Hindlimb muscle (tissue), 1 donor: Measurements from ENCODE around the gene GPHN. TPM values are rescaled to one million over a fixed set of nuclear protein-coding genes. Genes with fewer than 3 reads are reported as not detected.
"Not testable (repeated sequence)": the region's sequence is repeated elsewhere in the genome, so short reads cannot be mapped to it uniquely, and the experiment has no call there.

Experiments used
- DNase-seq: peaks from one replicate; pipeline ENCODE4 v3.0.0-alpha.2; 2013
- polyA plus RNA-seq: library from polyadenylated mRNA; unstranded; fragments of 120-200 nt; gene quantifications from one replicate; pipeline ENCODE4 v1.2.1, GENCODE V29; 2013; ENCODE audit not compliant: insufficient read length

The GPHN gene
- polyA plus RNA-seq, 1 donor: 12.4 TPM

DNA sequence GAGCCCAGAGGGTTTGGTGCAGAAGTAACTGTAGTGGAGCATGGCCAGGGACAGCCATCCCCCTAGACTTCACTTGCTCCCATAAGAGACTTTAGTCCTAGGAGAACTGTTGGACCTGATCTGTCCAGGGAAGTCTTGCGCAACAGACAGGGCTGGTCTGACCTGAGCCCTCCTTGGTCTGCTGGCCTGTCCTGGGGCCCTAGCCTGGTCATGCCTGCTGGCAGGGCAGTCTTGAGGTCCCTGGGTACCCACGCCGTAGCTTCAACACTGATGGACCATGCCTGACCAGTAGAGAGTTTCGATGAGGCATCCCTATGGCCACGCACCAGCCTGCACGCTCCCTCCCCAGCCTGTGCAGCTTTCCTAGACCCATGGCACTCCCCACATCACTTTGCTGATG lies 305.7 kb downstream of the GPHN start:
- DNase-seq: no peak

DNA sequence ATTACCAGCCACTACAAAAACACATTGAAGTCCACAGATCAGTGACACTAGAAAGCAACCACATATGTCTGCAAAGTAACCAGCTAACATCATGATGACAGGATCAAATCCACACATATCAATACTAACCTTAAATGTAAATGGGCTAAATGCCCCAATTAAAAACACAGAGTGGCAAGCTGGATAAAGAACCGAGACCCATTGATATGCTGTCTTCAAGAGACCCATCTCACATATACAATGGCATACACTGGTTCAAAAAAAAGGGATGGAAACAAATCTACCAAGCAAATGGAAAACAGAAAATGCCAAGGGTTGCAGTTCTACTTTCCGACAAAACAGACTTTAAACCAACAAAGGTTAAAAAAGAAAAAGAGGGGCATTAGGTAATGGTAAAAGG lies 307.7 kb downstream of the GPHN start:
- no peak for DNase-seq

DNA sequence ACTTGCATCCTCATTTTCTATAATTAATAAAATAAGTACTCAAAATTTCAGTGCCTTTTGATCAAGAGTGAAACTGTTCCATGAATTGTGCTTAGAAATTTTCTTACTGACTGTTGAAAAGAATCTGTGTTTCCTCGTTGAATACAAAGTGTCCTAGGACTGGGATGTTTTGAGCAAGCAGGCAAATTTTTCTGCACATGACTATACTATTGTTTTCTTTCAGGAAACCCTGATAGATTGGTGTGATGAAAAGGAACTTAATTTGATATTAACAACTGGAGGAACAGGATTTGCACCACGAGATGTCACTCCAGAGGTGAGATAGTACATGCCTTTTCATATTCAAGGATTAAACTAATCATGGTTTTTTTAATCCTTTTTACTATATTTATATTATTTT lies 316.3 kb downstream of the GPHN start:
- DNase-seq: no peak

DNA sequence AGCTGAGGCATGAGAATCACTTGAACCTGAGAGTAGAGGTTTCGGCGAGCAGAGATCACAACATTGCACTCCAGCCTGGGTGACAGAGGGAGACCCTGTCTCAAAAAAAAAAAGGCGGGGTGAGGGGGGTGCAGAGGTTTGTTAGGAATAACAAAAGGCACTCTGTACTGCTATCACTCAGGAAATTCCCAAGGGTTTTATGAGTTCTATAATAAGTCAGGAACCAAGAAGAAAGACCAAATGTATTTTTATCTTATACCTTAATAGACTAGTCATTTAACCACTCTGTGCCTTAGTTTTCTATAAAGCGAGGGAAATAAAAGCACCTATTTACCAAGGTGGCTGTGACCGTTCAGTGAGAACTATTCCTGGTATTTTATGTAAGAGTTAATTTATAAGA lies 319.2 kb downstream of the GPHN start:
- no peak for DNase-seq

DNA sequence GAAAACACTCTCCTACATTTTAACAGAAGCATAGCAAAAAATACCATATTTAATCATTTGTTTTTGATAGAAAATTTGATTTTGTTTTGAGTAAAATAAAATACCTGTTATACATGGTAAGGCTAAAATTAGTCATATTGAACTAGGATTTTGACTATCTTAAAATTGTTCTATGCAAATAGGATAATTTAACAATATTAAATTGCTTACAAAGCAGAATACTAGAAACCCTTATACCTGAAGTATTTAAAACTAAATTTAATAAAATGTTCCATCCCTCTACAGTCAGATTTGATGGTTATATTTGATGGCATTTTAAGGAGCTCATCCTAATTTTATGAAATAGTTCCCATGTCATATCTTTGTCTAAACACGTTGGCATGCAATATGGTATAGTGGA lies 323.2 kb downstream of the GPHN start:
- DNase-seq: no peak

DNA sequence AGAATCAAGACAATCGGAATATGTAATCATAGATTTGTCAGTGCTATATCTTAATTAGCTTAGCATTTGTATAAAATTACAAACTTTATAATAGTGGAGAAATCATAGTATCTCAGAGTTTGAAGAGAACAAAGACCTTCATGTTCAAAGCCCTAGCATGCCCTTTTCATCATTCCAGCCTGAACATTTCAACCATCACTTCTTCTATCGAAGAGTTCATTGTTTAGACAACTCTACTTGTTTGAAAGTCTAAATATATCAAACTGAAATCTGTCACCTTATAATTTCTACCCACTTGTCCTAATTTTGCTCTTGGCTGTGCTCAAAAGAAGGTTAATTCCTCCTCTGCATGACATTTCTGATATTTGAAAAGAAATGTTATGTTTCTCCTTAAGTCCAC lies 325.9 kb downstream of the GPHN start:
- no peak for DNase-seq

DNA sequence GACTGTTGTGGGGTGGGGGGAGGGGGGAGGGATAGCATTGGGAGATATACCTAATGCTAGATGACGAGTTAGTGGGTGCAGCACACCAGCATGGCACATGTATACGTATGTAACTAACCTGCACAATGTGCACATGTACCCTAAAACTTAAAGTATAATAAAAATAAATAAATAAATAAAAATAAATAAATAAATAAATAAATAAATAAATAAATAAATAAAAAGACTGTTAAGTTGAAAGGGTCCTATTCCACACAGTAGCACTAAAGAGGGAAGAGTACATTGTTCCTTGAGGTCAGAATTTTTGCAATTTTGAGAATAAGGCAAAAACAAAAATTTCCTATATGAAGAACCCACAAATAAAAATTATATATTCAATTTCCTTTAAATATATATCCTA lies 329.5 kb downstream of the GPHN start:
- not testable (repeated sequence) for DNase-seq

DNA sequence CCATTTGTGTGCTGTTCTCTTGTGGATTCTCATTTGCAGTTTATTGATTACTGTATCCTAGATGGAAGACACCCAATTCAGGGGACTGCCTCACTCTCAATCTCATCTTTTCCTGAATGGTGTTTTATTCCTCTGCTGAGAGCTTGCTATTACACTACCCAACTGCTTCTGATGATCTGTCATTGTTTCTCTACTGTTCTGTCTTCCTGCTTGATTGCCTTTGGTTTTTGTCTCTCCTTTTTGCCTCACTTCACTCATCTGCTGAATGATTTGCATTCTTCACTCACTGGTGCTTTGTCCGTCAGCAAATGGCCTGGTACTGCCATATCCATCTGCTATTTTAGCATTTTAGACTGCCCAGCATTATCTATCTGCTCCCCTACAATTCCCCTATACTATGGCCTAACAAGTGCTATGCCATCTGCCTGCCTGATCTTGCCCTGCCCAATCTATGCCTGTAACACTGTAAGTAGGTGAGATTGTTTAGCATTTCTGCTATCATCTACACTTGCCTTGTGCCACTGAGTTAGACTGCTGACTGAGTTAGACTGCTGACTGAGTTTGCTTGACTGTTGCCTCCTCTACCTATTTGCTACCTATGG lies 335.1 kb downstream of the GPHN start:
- DNase-seq: no peak

DNA sequence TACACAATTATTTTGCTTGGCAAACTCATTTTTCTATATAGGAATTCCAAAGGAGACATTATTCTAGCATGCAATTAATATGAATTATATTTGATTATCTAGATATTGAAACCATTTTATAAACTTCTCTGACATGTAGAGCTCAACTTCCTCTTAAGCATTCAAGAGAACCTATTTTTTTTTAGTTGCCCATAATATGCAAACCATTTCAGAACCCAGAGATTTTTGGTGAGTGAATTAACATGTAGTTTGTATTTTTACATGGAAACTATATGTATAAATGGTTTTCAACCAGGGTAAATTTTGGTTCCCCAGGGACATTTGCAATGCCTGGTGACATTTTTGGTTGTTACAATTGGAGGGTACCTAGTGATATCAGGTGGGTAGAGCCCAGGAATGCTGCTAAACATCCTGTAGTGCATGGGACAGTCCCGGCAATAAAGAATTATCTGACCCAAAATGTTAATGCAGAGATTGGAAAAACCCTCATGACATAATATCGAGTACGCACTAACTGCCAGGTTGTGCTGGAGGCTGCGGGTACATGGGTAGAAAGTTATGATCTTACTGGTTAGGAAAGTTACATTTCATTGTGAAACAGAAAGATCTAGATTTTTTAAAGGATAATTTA lies 342.4 kb downstream of the GPHN start:
- no peak for DNase-seq

DNA sequence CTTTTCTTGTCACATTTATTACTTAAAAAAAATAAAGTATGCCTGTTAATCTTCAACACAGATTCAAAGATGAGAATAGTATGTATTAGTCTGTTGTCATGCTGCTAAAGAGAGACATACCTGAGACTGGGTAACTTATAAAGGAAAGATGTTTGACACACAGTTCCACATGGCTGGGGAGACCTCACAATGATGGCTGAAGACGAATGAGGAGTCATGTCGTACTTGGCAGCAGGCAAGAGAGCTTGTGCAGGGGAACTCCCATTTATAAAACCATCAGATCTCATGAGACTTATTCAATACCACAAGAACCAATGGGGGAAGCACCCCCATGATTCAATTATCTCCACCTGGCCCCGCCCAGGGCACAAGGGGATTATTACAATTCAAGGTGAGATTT lies 345.4 kb downstream of the GPHN start:
- no peak for DNase-seq

DNA sequence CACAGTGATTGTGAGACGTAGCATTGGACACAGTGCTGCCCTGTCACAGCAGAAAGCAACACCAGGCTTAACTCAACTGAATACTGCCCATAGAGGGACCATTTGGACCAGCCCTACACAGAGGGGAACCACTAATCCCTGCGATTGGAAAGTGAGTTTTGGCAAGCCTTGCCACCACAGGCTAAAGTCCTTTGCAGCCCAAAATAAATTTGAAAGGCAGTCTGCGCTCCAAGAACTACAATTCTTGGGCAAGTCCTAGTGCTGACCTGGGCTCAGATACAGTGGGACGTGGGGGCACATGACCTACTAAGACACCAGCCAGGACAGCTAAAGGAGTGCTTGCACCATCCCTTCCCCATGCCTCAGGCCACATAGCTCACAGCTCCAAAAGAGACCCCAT lies 349.9 kb downstream of the GPHN start:
- no peak for DNase-seq

DNA sequence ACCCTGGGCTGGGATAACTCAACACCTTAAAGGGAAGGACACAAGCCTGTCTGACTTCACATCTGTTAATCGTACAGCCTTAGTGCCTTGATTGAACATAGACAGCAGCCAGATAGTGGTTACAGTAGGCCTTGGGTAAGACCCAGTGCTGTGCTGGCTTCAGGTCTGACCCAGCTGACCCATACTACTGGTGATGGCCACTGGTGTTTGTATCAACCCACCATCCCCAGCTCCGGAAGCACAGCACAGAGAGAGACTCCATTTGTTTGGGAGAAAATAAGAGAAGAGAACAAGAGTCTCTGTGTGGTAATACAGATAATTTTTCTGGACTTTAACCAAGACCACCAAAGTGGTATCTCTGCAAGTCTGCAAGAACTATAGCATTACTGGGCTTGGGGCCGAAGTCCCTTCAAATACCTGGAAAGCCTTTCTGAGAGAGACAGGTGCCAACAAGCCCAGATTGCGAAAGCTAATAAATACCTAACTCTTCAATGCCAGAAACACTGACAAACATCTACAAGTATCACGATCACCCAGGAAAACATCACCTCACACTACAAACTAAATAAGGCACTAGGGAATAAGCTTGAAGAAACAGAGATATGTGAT lies 351.2 kb downstream of the GPHN start:
- no peak for DNase-seq

DNA sequence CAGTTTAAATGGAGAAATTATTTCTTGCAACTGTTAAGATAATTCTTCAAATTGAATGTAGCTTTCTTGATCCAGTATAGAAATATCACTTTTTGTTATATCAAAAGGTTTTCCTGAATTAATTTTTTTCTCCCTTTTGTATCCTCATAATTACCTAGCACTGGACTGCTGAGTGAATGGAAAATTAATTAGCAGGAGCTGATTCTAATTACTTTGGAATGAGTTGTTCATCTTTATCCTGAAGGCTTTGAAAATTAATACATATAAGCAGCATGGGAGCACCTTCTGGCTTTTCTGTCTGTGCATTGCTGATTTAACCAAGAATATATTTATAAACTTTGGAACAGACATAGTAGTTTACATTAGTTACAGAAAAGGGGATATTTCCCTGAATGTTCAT lies 373.6 kb downstream of the GPHN start:
- no peak for DNase-seq

DNA sequence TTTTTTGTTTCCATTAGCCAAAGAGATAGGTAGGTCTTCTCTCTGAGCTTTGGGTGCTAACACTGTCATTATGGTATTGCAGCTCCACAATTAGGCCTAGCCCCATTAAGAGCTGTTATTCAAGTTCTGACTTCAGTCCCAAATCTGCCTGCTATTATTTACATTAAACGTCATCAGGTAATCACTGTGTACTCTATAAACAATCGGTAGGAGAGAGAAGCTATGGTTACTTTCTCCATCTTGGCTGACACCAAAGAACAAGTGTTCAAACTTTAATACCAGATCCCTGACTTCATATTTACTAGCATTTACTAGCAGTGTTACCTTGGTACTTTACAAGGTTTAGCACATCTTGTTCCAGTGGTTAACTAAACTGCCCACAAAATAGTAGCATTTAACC lies 376.2 kb downstream of the GPHN start:
- DNase-seq: no peak

DNA sequence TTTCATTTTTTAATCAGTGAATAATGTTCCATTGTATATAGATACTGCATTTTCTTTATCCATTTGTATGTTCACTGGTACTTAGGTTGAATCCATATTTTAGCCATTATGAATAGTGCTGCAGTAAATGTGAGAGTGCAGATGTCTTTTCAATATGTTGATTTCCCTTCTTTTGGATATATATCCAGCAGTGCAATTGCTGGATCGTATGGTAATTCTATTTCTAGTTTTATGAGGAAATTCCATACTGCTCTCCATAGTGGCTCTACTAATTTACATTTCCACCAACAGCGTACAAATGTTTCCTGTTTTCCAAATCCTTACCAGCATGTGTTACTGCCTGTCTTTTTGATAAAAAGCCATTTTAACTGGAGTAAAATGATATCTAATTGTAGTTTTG lies 392.8 kb downstream of the GPHN start:
- DNase-seq: peak; percentile 1

DNA sequence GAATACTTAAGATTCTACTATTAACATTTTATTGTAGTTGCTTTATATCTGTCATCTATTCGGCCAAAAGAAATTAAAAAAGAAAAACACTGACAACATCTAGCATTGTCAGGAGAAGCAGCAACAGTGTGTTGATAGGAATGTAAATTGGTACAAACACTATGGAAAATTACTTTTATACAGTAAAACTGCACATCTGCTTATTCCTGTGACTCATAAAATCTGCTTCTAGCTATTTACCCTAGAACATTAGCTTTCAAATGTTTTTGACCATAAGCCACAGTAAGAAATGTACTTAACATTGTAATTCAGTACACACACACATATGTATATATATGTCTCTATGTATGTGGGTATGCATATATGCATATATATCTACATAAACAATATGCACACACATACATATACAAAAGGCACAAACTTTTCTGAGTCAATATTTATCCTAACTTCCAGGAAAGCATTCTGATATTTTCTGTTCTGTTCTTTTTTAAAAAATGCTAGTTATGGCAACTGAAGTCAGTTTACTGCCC lies 402.4 kb downstream of the GPHN start:
- DNase-seq: no peak

DNA sequence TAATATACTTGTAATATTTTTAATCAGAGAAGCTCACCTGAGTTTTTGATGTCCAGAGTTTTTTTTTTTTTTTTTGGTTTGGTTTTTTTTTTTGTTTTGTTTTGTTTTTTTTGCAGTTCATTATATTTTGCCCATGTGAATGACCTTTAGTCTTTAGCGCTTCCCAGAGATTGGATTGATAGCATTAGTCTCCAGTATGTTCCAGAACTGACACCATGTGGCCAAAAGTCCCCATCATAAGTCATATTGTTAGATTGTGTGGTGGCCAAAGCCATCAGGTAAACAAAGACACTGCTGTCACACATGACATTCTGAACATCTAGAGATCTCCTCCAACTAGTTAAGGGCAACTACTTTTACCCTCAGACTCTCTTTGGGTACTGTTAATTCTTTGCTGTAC lies 408.5 kb downstream of the GPHN start:
- DNase-seq: no peak

DNA sequence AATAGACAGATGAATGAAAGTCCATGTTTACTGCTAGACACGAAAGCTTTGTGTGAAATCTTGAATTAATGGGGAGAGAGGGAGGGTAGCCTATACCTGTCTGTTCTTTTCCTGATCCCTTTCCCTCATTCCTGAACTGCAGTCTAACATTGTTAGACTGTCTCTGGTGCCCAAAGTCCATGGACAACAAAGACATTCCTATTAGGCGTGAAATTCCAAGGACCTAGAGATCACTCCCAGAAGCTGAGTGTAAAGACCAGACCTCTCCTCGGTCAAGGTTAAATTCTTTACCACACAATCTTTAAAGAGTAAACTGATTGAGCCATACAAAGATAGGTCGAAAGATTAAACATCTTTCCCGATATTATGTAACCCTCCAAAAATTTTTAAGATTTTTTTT lies 410.6 kb downstream of the GPHN start:
- DNase-seq: no peak

DNA sequence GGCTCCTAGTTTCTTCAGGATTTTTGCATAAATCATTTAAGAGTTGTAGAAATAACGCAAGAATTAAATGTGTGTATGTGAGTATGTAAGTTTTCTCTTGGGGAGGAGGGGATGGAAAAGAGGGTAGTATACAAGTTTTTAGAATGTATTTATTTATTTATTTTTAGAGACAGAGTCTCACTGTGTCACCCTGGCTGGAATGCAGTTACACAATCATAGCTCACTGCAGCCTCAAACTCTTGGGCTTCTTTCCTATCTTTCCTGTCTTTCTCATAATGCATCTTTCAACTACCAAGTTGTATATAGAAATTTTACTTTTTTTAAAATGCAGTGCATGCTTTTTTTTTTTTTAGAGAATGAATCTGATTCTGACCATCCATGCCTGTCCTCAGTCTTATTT lies 412.2 kb downstream of the GPHN start:
- no peak for DNase-seq

DNA sequence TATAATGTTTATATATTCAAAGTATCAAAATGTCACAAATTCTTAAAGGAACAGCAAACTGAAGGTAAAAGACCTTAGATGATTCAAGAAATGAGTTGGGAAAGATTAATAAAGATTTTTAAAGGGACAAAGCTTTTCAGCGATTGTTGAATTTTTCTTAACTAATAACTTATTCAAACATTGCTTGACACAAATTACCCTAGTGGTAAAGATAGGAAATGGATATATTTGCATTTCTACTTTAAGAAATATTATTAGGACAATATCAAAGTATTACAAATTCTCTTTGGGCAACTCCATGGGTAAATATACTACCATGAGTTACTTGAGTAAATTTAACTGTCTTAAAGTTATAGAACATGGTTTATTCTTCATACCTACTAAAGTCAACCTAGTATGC lies 415.3 kb downstream of the GPHN start:
- DNase-seq: no peak

DNA sequence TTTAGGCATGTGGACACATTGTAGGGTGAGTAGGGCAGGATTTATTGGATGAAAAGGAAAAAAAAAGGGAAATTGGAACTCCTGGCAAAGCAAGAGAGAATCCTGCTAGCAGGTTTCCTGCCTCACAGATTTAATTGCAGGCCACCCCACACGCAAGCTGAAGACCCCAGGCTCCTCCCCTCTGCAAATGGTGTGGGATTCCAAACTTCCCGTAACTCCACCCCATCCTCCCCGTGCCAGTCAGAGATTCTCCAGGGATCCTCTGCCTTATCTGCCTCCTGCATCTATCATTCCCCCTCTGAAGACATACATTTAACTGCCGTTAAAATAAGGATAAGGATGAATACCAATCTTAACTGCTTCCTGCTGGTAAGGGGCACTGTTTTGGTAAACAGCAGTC lies 431.5 kb downstream of the GPHN start:
- DNase-seq: no peak

DNA sequence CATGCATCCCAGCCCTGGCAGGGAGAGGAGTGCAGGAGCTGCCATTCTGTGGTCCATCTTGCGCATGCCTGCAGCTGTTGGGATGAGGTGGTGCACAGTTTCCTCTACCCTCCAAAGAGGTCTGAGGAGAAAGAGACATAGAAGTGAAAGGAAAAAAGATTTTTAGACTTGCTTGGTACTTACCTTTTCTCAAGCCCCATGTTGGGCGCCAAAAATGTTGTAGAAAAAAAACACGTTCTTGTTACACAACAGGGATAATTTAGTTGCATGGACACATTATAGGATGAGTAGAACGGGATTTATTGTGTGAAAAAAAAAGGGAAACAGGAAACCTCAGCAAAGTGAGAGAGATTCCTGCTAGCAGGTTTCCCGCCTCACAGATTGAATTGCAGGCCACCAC lies 436.9 kb downstream of the GPHN start:
- no peak for DNase-seq

DNA sequence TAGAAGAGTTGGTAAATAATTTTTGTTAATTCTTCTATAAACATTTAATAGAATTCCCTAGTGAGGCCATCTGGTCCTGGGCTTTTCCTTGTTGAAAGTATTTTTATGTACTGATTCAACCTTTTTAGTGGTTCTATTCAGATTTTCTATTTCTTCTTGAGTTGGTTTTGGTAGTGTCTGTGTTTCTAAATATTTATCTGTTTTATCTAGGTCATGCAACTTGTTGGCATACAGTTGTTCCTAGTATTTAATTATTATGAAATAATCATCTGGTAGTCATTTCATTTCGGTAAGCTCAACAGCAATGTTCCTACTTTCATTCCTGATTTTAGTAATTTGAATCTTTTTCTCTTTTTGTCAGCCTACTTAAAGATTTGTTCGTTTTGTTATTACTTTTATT lies 447.2 kb downstream of the GPHN start:
- DNase-seq: no peak

DNA sequence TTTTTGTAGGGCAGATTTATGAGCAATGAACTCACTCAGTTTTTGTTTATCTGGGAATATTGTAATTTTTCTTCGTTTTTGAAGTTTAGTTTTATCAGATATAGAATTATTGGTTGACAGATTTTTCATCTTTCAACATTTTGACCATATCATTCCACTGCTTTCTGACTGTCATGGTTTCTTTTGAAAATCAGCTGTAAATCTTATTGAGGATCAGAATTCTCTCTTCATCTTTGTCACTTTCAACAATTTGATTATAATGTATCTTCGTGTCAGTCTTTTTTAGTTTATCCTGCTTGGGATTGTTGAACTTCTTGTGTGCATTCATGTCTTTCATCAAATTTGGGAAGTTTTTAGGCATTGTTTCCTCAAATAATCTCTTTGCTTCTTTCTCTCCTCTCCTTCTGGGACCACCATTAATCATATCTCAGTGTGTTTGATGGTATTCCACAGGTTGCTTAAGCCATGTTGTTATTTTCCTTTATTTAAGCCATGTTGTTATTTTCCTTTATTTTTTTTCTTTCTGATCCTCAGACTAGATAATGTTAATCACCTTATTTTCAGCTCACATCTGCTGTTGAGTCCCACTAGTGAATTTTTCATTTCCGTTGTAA lies 451.6 kb downstream of the GPHN start:
- no peak for DNase-seq
